Measurements from ENCODE around the gene HS3ST5. TPM values are rescaled to one million over a fixed set of nuclear protein-coding genes. Genes with fewer than 3 reads are reported as not detected.

Gene HS3ST5
- total RNA-seq, 3 donors from 2014 or later (not counting 1 experiment from before 2014, with no cell fraction given), result not detected

GRCh38 chr6:114249522-114249921 lies 93.3 kb downstream of the HS3ST5 start:
- no peak overlapping the region for H3K4me3 ChIP-seq (ENCODE audit: low read length)
- no peak for DNase-seq
- H3K36me3 ChIP-seq (ENCODE audit: control insufficient read depth, insufficient read depth, low read length), result no peaks in the 10 kb centered on the region
- no peaks in the 10 kb centered on the region for H3K27me3 ChIP-seq (ENCODE audit: control insufficient read depth, insufficient read depth, low read length)
- no peak overlapping the region for H3K27ac ChIP-seq (ENCODE audit: low read length)
- H3K9me3 ChIP-seq (ENCODE audit: control insufficient read depth, insufficient read depth, low read length), result no peaks in the 10 kb centered on the region
- Mint-ChIP-seq H3K27ac (no peak overlapping the region), H3K36me3 (no peaks in the 10 kb centered on the region), H3K27me3 (ENCODE audit: low read depth in 2 of 2) (no peaks in the 10 kb centered on the region), H3K4me1 (no peaks in the 10 kb centered on the region), H3K9me3 (peaks cover 10 to 11% of the 10 kb centered on the region in 2 donors), H3K4me3 (no peak overlapping the region)
- no peaks in the 10 kb centered on the region for H3K4me1 ChIP-seq (ENCODE audit: control insufficient read depth, insufficient read depth, low read length)
- 53% methylated on average over 1 of the region's 1 CpG for WGBS (ENCODE audit: insufficient coverage)
- intact Hi-C loops (cut with micrococcal nuclease), result no loop called here
- no peak for ATAC-seq
- TF ChIP-seq CTCF (IDR thresholded peaks at IDR 0.05), result no peak

- intact Hi-C loops (cut with micrococcal nuclease), result no loop called here
These were observed 95.7 kb downstream of the HS3ST5 start for GRCh38 chr6:114247101-114247500.

GRCh38 chr6:114240796-114241195 lies 102.0 kb downstream of the HS3ST5 start:
- DNase-seq, result no peak

More at GRCh38 chr6:114247101-114247500, 95.7 kb downstream of the HS3ST5 start:
- TF ChIP-seq CTCF (IDR thresholded peaks at IDR 0.05), result no peak
- DNase-seq, result no peak
- H3K4me1 Mint-ChIP-seq, result no peaks in the 10 kb centered on the region
- no peak for ATAC-seq
- H3K27ac ChIP-seq (ENCODE audit: low read length), result no peak overlapping the region
- no peaks in the 10 kb centered on the region for H3K4me1 ChIP-seq (ENCODE audit: control insufficient read depth, insufficient read depth, low read length)
- H3K27ac Mint-ChIP-seq, result no peak overlapping the region
- H3K4me3 ChIP-seq (ENCODE audit: low read length), result no peak overlapping the region
- H3K9me3 Mint-ChIP-seq, result peaks cover 10 to 11% of the 10 kb centered on the region in 2 donors
- no peaks in the 10 kb centered on the region for H3K27me3 ChIP-seq (ENCODE audit: control insufficient read depth, insufficient read depth, low read length)
- no peaks in the 10 kb centered on the region for H3K9me3 ChIP-seq (ENCODE audit: control insufficient read depth, insufficient read depth, low read length)
- H3K36me3 Mint-ChIP-seq, result no peaks in the 10 kb centered on the region
- 55% methylated on average over 2 of the region's 2 CpGs for WGBS (ENCODE audit: insufficient coverage)
- H3K4me3 Mint-ChIP-seq, result no peak overlapping the region
- H3K27me3 Mint-ChIP-seq (ENCODE audit: low read depth in 2 of 2), result no peaks in the 10 kb centered on the region
- H3K36me3 ChIP-seq (ENCODE audit: control insufficient read depth, insufficient read depth, low read length), result no peaks in the 10 kb centered on the region

More at GRCh38 chr6:114240796-114241195, 102.0 kb downstream of the HS3ST5 start:
- Mint-ChIP-seq H3K4me3 (no peak overlapping the region), H3K9me3 (peaks cover 12 to 15% of the 10 kb centered on the region in 2 donors), H3K4me1 (no peaks in the 10 kb centered on the region), H3K27me3 (ENCODE audit: low read depth in 2 of 2) (no peaks in the 10 kb centered on the region), H3K27ac (no peak overlapping the region), H3K36me3 (no peaks in the 10 kb centered on the region)
- no peak for TF ChIP-seq CTCF (IDR thresholded peaks at IDR 0.05)
- Histone ChIP-seq H3K27ac (ENCODE audit: low read length) (no peak overlapping the region), H3K9me3 (ENCODE audit: control insufficient read depth, insufficient read depth, low read length) (no peaks in the 10 kb centered on the region), H3K4me1 (ENCODE audit: control insufficient read depth, insufficient read depth, low read length) (no peaks in the 10 kb centered on the region), H3K4me3 (ENCODE audit: low read length) (no peak overlapping the region), H3K27me3 (ENCODE audit: control insufficient read depth, insufficient read depth, low read length) (no peaks in the 10 kb centered on the region), H3K36me3 (ENCODE audit: control insufficient read depth, insufficient read depth, low read length) (no peaks in the 10 kb centered on the region)
- no peak for ATAC-seq
- intact Hi-C loops (cut with micrococcal nuclease), result no loop called here
- WGBS (ENCODE audit: insufficient coverage), result 81% methylated on average over 3 of the region's 3 CpGs
